NB4 (cell line): ENCODE measurements around the gene OPA1.

Experiments
- DNase-seq: peaks from one replicate; pipeline ENCODE4 v3.0.0; 2010; ENCODE audit warnings: low read depth
- H3K4me3 ChIP-seq: one replicate; pipeline ENCODE4 v1.5.1; 2011; ENCODE audit warnings: mild to moderate bottlenecking, low read depth, low read length, moderate library complexity
- CTCF ChIP-seq: IDR thresholded peaks from one replicate; pipeline ENCODE4 v1.5.1; 2012; ENCODE audit warnings: low read depth, low read length
- MAX ChIP-seq: IDR thresholded peaks from 2 replicates; pipeline ENCODE4 v1.6.1; 2011; ENCODE audit warnings: low read depth, low read length
- MYC ChIP-seq: IDR thresholded peaks from 2 replicates; pipeline ENCODE4 v1.6.1; 2011; ENCODE audit warnings: low read depth, low read length
- POLR2A ChIP-seq: IDR thresholded peaks from 2 replicates; pipeline ENCODE4 v1.6.1; 2011; ENCODE audit warnings: mild to moderate bottlenecking; ENCODE audit not compliant: insufficient read length; ENCODE audit errors: extremely low read depth

OPA1 gene, protein sequence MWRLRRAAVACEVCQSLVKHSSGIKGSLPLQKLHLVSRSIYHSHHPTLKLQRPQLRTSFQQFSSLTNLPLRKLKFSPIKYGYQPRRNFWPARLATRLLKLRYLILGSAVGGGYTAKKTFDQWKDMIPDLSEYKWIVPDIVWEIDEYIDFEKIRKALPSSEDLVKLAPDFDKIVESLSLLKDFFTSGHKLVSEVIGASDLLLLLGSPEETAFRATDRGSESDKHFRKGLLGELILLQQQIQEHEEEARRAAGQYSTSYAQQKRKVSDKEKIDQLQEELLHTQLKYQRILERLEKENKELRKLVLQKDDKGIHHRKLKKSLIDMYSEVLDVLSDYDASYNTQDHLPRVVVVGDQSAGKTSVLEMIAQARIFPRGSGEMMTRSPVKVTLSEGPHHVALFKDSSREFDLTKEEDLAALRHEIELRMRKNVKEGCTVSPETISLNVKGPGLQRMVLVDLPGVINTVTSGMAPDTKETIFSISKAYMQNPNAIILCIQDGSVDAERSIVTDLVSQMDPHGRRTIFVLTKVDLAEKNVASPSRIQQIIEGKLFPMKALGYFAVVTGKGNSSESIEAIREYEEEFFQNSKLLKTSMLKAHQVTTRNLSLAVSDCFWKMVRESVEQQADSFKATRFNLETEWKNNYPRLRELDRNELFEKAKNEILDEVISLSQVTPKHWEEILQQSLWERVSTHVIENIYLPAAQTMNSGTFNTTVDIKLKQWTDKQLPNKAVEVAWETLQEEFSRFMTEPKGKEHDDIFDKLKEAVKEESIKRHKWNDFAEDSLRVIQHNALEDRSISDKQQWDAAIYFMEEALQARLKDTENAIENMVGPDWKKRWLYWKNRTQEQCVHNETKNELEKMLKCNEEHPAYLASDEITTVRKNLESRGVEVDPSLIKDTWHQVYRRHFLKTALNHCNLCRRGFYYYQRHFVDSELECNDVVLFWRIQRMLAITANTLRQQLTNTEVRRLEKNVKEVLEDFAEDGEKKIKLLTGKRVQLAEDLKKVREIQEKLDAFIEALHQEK

GRCh38 chr3:193592841-193593667 is at the start of gene OPA1:
Gene OPA1 (plus strand): TSS chr3:193593208. CDS start chr3:193593378, 170 bp downstream.
- TF ChIP-seq CTCF (peak; percentile 5), MAX (peak; percentile 80), MYC (peak; percentile 91), POLR2A (peak; percentile 75)
- H3K4me3 ChIP-seq, result peak within 1 kb of the TSS; percentile 81
- DNase-seq, result peak; percentile 97

DNA sequence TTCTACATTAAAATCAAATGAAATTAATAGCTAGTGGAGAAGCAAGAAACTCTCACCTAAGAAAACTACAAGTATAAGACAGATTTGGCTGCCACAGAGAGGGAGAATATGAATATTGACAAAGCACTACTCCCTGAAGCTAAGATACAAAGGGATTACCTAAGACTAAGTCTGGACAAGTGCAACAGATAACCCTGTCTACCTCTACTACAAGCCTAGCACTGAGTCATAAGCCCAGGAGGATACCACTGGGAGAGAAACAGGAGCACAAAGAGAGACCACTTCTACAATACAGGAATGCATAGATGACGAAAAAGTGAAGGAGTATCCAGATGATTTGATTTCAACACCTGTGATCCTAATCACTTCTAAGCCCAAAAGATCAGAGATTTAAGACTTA is 48.7 kb upstream of the OPA1 start:
- H3K4me3 ChIP-seq, result no peak overlapping the region
- no peak for DNase-seq
- TF ChIP-seq POLR2A, result no peak
- no peak for TF ChIP-seq MYC

DNA sequence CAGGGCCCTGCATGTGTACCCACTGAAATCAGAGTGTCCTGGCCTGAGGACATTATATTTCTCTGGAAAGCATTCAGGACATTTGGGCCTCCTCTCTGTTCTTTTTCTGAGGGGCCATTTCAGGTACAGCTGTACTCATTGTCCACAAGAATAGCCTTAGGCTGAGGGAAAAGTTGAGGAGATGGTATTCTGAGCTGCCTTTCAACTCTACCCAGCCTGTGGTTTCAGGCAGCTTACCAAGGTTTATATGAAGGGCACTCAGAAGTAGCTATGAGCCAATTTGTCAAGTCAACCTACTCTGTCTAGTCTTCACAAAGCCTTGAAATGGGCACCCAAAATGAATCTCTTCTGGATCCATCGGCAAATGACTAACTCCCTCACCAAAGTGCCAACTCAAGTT is 47.7 kb upstream of the OPA1 start:
- H3K4me3 ChIP-seq, result no peak overlapping the region
- TF ChIP-seq CTCF (no peak), MYC (no peak), MAX (no peak), POLR2A (no peak)
- no peak for DNase-seq

- DNase-seq, result no peak
- TF ChIP-seq MAX (no peak), CTCF (no peak), MYC (no peak), POLR2A (no peak)
- no peak overlapping the region for H3K4me3 ChIP-seq
Measured at GRCh38 chr3:193546129-193546528, 46.9 kb upstream of the OPA1 start.

- no peak for TF ChIP-seq MYC
- TF ChIP-seq MAX, result no peak
- no peak for TF ChIP-seq CTCF
- TF ChIP-seq POLR2A, result no peak
- H3K4me3 ChIP-seq, result no peak overlapping the region
- DNase-seq, result no peak
Measured at GRCh38 chr3:193548406-193548805, 44.6 kb upstream of the OPA1 start.
